Measurements from ENCODE around the gene GJA10.

GRCh38 chr6:89924231-89924630 is 30.0 kb downstream of the GJA10 start:
- TF ChIP-seq FOXM1 (IDR thresholded peaks at IDR 0.05; ENCODE audit: low read depth) = no peak
- no peak for TF ChIP-seq MAX (IDR thresholded peaks at IDR 0.05; ENCODE audit: low read depth)
- no peak for TF ChIP-seq CTCF (IDR thresholded peaks at IDR 0.05)
- TF ChIP-seq EP300 (IDR thresholded peaks at IDR 0.05; ENCODE audit: borderline replicate concordance in 1 of 2, low read depth in 1 of 2, low read length in 1 of 2) = no peak
- TF ChIP-seq YY1 (IDR thresholded peaks at IDR 0.05; ENCODE audit: low read depth) = no peak
- no peak for TF ChIP-seq TAF1 (IDR thresholded peaks at IDR 0.05; ENCODE audit: borderline replicate concordance, low read depth, low read length)
- no peak for TF ChIP-seq RFX5 (IDR thresholded peaks at IDR 0.05; ENCODE audit: low read length)
- TF ChIP-seq POLR2AphosphoS5 (IDR thresholded peaks at IDR 0.05; ENCODE audit: low read depth, low read length) = no peak
- no peak for TF ChIP-seq TEAD4 (IDR thresholded peaks at IDR 0.05; ENCODE audit: borderline replicate concordance, insufficient read depth)
- TF ChIP-seq EZH2phosphoT487 (IDR thresholded peaks at IDR 0.05; ENCODE audit: borderline replicate concordance, low read depth) = no peak
